Measurements from ENCODE around the gene MED12L. TPM values are rescaled to one million over a fixed set of nuclear protein-coding genes. Genes with fewer than 3 reads are reported as not detected.
"Not testable (repeated sequence)": the region's sequence is repeated elsewhere in the genome, so short reads cannot be mapped to it uniquely, and the experiment has no call there.

Gene MED12L
- total RNA-seq, 1 donor = 4.0 TPM

DNA sequence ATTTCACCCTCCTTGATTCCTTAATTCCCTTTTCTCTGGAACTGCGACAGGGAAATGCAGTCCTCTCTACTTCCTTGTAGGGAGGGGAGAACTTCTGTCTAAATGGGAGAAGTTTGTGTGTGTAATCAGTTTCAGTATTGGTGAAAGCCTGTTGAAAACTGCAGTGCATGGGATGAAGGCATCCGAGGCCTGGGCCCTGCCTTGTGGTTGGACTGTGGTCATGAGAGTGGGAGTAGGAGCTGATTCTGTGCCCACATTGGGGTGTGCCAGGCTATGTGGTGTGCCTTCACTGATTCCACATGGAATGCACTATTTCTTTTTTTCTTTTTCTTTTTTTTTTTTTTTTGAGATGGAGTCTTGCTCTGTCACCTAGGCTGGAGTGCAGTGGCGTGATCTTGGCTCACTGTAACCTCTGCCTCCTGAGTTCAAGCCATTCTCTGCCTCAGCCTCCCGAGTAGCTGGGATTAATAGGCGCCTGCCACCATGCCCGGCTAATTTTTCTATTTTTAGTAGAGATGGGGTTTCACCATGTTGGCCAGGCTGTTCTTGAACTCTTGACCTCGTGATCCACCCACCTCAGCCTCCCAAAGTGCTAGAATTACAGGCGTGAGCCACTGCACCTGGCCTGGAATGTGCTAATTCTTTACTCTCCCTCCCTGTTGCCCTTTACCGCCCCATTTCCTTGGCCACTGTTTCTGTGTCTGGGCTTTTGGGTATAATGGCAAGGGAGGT is 84.7 kb downstream of the MED12L start:
- not testable (repeated sequence) for H3K4me3 ChIP-seq (ENCODE audit: low read length); H3K9me3 ChIP-seq (ENCODE audit: low read depth, low read length); H3K27me3 ChIP-seq (ENCODE audit: insufficient read depth, low read length)
- peaks cover 50% of the 10 kb centered on the region for H3K4me1 ChIP-seq (ENCODE audit: insufficient read depth, low read length)

- Histone ChIP-seq H3K4me1 (ENCODE audit: insufficient read depth, low read length) (peaks cover 50% of the 10 kb centered on the region), H3K27me3 (ENCODE audit: insufficient read depth, low read length) (no peaks in the 10 kb centered on the region), H3K9me3 (ENCODE audit: low read depth, low read length) (no peaks in the 10 kb centered on the region), H3K4me3 (ENCODE audit: low read length) (no peak overlapping the region)
Observed at GRCh38 chr3:151171145-151171757, 85.8 kb downstream of the MED12L start.

GRCh38 chr3:151174351-151174750 is 88.9 kb downstream of the MED12L start:
- Histone ChIP-seq H3K4me3 (ENCODE audit: low read length) (no peak overlapping the region), H3K4me1 (ENCODE audit: insufficient read depth, low read length) (peaks cover 38% of the 10 kb centered on the region), H3K9me3 (ENCODE audit: low read depth, low read length) (no peaks in the 10 kb centered on the region), H3K27me3 (ENCODE audit: insufficient read depth, low read length) (no peaks in the 10 kb centered on the region)

GRCh38 chr3:151175952-151176351 is 90.5 kb downstream of the MED12L start:
- no peaks in the 10 kb centered on the region for H3K27me3 ChIP-seq (ENCODE audit: insufficient read depth, low read length)
- H3K9me3 ChIP-seq (ENCODE audit: low read depth, low read length) = no peaks in the 10 kb centered on the region
- no peak overlapping the region for H3K4me3 ChIP-seq (ENCODE audit: low read length)
- peaks cover 22% of the 10 kb centered on the region for H3K4me1 ChIP-seq (ENCODE audit: insufficient read depth, low read length)

DNA sequence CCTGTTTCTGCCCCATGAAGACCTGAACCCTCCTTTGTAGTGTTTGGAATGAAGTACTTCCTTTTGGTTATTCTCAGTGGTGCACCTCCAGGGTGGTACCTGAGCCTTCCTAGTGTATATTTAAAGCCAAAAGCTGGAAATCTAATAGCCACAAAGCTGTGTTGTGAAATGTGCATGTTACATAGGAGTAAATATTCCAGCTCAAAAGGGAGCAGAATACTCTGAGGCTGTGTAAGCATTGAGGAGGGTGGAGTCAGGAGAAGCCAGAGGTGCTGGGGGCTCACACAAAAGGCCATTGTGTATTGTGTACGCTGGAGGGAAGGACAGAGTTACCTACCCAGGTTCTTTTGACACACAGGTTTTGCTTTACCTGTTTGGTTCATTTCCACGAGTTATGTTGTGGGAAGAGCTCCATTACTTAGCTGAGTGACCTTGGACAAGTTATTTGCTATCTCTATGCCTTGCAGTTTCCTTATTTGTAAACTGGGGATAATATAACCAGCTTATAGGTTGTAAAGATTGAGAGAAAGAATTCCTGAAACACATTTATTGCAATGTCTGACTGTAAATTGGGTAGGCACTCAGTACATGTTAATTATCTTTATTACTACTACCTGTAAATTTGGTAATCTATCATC is 92.9 kb downstream of the MED12L start:
- Histone ChIP-seq H3K27me3 (ENCODE audit: insufficient read depth, low read length) (no peaks in the 10 kb centered on the region), H3K4me3 (ENCODE audit: low read length) (no peak overlapping the region), H3K4me1 (ENCODE audit: insufficient read depth, low read length) (peaks cover 7% of the 10 kb centered on the region), H3K9me3 (ENCODE audit: low read depth, low read length) (no peaks in the 10 kb centered on the region)

GRCh38 chr3:151182349-151183079 is 97.0 kb downstream of the MED12L start:
- Histone ChIP-seq H3K9me3 (ENCODE audit: low read depth, low read length) (no peaks in the 10 kb centered on the region), H3K4me3 (ENCODE audit: low read length) (no peak overlapping the region), H3K4me1 (ENCODE audit: insufficient read depth, low read length) (peaks cover 3% of the 10 kb centered on the region), H3K27me3 (ENCODE audit: insufficient read depth, low read length) (no peaks in the 10 kb centered on the region)

- Histone ChIP-seq H3K4me3 (ENCODE audit: low read length) (no peak overlapping the region), H3K27me3 (ENCODE audit: insufficient read depth, low read length) (no peaks in the 10 kb centered on the region), H3K9me3 (ENCODE audit: low read depth, low read length) (no peaks in the 10 kb centered on the region), H3K4me1 (ENCODE audit: insufficient read depth, low read length) (peaks cover 3% of the 10 kb centered on the region)
Observed at GRCh38 chr3:151183265-151183671, 97.8 kb downstream of the MED12L start.

DNA sequence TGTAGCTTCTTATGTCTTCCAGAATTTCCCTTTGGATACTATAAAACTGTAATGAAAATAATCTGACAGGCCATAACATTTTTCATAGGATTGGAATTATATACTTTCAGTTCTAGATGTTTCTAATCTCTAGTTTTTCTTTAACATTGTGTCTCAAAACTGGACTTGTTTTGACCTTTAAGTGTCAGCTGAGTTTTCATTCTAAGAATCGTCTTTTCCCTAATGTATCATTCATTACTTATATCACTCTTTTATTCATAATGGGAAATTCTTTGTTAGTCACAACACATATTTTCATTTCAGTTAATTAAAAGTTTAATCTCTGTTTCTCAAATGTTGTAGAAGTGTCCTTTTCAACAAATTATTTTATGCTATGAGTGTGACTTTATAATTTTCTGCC is 105.6 kb downstream of the MED12L start:
- Histone ChIP-seq H3K27me3 (ENCODE audit: insufficient read depth, low read length) (no peaks in the 10 kb centered on the region), H3K4me3 (ENCODE audit: low read length) (no peak overlapping the region), H3K4me1 (ENCODE audit: insufficient read depth, low read length) (no peaks in the 10 kb centered on the region), H3K9me3 (ENCODE audit: low read depth, low read length) (no peaks in the 10 kb centered on the region)

DNA sequence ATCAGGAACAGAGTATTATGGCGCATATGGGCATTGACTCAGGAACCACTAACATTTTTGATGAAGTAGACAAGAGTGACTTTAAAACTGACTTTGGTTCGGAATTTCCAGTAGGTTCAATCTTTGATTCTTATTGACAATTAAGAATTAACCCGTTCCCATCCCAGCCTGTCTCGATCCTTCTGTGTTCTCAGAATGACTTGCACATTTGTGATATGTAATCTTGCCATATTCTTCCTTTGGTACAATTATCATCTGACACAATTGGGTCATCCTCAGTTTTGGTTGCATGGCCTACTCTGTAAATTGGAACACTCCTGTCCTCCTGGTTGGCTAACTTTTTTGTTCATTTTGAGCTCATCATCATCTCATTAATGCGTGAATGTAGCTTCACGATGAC is 107.1 kb downstream of the MED12L start:
- Histone ChIP-seq H3K4me1 (ENCODE audit: insufficient read depth, low read length) (no peaks in the 10 kb centered on the region), H3K4me3 (ENCODE audit: low read length) (no peak overlapping the region), H3K27me3 (ENCODE audit: insufficient read depth, low read length) (no peaks in the 10 kb centered on the region), H3K9me3 (ENCODE audit: low read depth, low read length) (no peaks in the 10 kb centered on the region)

GRCh38 chr3:151195826-151196225 is 110.4 kb downstream of the MED12L start:
- Histone ChIP-seq H3K4me1 (ENCODE audit: insufficient read depth, low read length) (peaks cover 7% of the 10 kb centered on the region), H3K27me3 (ENCODE audit: insufficient read depth, low read length) (no peaks in the 10 kb centered on the region), H3K4me3 (ENCODE audit: low read length) (no peak overlapping the region), H3K9me3 (ENCODE audit: low read depth, low read length) (no peaks in the 10 kb centered on the region)

GRCh38 chr3:151196434-151196833 is 111.0 kb downstream of the MED12L start:
- H3K9me3 ChIP-seq (ENCODE audit: low read depth, low read length) = no peaks in the 10 kb centered on the region
- no peak overlapping the region for H3K4me3 ChIP-seq (ENCODE audit: low read length)

GRCh38 chr3:151197228-151197627 is 111.8 kb downstream of the MED12L start:
- H3K4me1 ChIP-seq (ENCODE audit: insufficient read depth, low read length) = peaks cover 7% of the 10 kb centered on the region
- H3K9me3 ChIP-seq (ENCODE audit: low read depth, low read length) = no peaks in the 10 kb centered on the region
- H3K4me3 ChIP-seq (ENCODE audit: low read length) = no peak overlapping the region
- no peaks in the 10 kb centered on the region for H3K27me3 ChIP-seq (ENCODE audit: insufficient read depth, low read length)

More at GRCh38 chr3:151196434-151196833, 111.0 kb downstream of the MED12L start:
- Histone ChIP-seq H3K4me1 (ENCODE audit: insufficient read depth, low read length) (peaks cover 7% of the 10 kb centered on the region), H3K27me3 (ENCODE audit: insufficient read depth, low read length) (no peaks in the 10 kb centered on the region)

DNA sequence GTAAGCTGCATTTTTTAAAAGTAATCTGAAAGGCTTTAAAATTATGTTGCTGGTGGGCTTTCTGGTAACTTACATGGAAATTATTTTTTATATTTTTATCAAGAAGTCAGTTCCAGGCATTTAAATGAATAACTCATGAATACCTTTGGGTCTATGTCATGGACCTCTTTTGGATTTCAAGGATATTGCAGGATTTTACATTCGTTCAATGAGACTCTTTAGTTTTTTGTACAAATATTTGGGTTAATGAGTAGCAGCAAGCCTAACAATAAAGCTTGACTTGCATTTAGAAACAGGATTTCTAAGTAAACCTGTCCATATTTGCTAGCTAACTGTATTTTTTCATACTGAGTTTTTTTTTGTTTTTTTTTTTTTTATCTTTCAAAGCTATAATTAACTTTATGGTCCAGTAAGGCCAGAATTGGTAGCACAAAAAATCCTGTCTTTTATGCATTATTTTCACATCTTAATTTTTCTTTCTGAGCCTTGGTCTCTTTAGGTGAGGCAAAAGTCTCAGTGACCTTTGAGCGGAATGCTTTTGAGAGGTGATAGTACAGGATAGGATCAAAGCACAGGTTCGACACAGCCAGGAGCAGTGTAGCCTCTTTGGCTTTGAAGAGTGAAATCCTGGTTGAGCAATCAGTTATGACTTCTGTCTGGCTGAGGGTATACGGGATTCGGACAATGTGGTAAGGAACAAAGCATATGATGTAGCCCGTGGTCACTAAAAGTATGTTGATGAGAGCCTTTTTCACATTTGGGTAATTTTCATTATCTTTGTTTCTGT is 112.7 kb downstream of the MED12L start:
- H3K4me1 ChIP-seq (ENCODE audit: insufficient read depth, low read length) = peaks cover 7% of the 10 kb centered on the region
- H3K9me3 ChIP-seq (ENCODE audit: low read depth, low read length) = no peaks in the 10 kb centered on the region
- no peaks in the 10 kb centered on the region for H3K27me3 ChIP-seq (ENCODE audit: insufficient read depth, low read length)
- H3K4me3 ChIP-seq (ENCODE audit: low read length) = no peak overlapping the region

DNA sequence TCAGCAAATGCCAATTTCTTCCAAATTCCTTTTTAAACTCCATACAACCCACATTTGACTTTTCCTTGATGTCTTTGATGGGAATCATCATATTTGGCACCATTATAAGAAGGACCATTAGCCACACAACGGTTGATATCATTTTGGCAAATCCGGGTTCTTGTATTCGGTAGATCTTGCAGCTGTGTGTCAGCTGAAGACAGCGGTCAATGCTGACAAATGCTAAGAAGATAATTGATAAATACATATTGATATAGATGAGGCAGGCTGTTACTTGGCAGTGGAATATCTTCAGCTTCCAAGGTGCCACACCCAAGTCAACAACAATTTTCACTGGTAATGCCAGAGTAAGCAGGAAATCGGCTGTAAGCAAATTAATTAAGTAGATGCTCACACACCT is 113.4 kb downstream of the MED12L start:
- no peaks in the 10 kb centered on the region for H3K9me3 ChIP-seq (ENCODE audit: low read depth, low read length)
- no peak overlapping the region for H3K4me3 ChIP-seq (ENCODE audit: low read length)
- peaks cover 7% of the 10 kb centered on the region for H3K4me1 ChIP-seq (ENCODE audit: insufficient read depth, low read length)
- H3K27me3 ChIP-seq (ENCODE audit: insufficient read depth, low read length) = no peaks in the 10 kb centered on the region
